ENCODE data around the gene TTLL5.

DNA sequence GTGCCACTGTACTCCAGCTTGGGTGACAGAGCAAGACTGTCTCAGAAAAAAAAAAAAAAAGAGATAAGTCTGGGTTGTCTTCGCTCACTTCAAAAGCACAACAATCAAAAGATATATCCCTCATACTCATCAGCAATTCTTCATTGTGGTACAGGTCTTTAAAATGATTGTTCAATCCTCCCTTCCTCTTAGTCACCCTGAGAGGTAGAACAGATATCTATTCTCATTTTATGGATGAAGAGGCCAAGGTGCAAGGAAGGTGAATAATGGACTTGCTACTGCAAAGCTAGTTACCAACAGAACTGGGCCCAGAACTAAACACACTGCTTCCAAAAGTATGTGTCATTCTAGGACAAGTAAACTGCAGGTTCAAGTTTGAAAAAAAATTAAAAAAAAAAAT lies 7.5 kb upstream of the TTLL5 start:
- TF ChIP-seq CTCF (IDR thresholded peaks at IDR 0.05; ENCODE audit: low read depth, low read length, poor library complexity, severe bottlenecking) (no peak), EZH2phosphoT487 (IDR thresholded peaks at IDR 0.05; ENCODE audit: borderline replicate concordance, low read length) (no peak)

All from DOHH2 (cell line).